HUES6 (cell line): Measurements from ENCODE around the gene DNMT3A.

Experiments
- H3K27ac ChIP-seq: 2 replicates; pipeline ENCODE4 v1.7.0; 2013; ENCODE audit warnings: low read depth, mild to moderate bottlenecking, low read length, inconsistent platforms
- H3K27me3 ChIP-seq: 2 replicates; pipeline ENCODE4 v1.6.1; 2013; ENCODE audit warnings: low read length; ENCODE audit not compliant: control insufficient read depth, insufficient read depth
- H3K36me3 ChIP-seq: 2 replicates; pipeline ENCODE4 v1.6.1; 2013; ENCODE audit warnings: low read length; ENCODE audit not compliant: control insufficient read depth, insufficient read depth
- H3K4me1 ChIP-seq: 2 replicates; pipeline ENCODE4 v1.6.1; 2013; ENCODE audit warnings: low read length; ENCODE audit not compliant: control insufficient read depth, insufficient read depth
- H3K4me3 ChIP-seq: 2 replicates; pipeline ENCODE4 v1.5.1; 2013; ENCODE audit warnings: low read depth, low read length
- H3K9ac ChIP-seq: one replicate; pipeline ENCODE4 v1.6.1; 2013; ENCODE audit warnings: mild to moderate bottlenecking, low read length
- H3K9me3 ChIP-seq: 2 replicates; pipeline ENCODE4 v1.6.1; 2013; ENCODE audit warnings: low read depth, low read length; ENCODE audit not compliant: control insufficient read depth, insufficient read depth

Gene DNMT3A

GRCh38 chr2:25341753-25342371 lies at the start of gene DNMT3A:
DNMT3A (minus strand) TSS chr2:25341925; CDS start chr2:25313984, 27,941 bp downstream.
- H3K4me1 ChIP-seq, result peaks cover 20% of the 10 kb centered on the region
- H3K9me3 ChIP-seq, result no peaks in the 10 kb centered on the region
- peak within 1 kb of the TSS; percentile 67 for H3K4me3 ChIP-seq
- peaks cover 28% of the 10 kb centered on the region for H3K27me3 ChIP-seq
- H3K27ac ChIP-seq, result no peak within 1 kb of the TSS
- no peak within 1 kb of the TSS for H3K9ac ChIP-seq
- no peaks in the 10 kb centered on the region for H3K36me3 ChIP-seq

- Histone ChIP-seq H3K9ac (no peak overlapping the region), H3K27me3 (no peaks in the 10 kb centered on the region), H3K4me3 (no peak overlapping the region), H3K4me1 (peaks cover 11% of the 10 kb centered on the region; the same call in 1 of the 2 replicates), H3K9me3 (no peaks in the 10 kb centered on the region), H3K36me3 (peaks cover 5% of the 10 kb centered on the region; the same call in 1 of the 2 replicates), H3K27ac (no peak overlapping the region)
These were observed 47.4 kb upstream of the DNMT3A start for GRCh38 chr2:25389161-25389560.

GRCh38 chr2:25388491-25388890 lies 46.8 kb upstream of the DNMT3A start:
- peaks cover 11% of the 10 kb centered on the region; the same call in 1 of the 2 replicates for H3K4me1 ChIP-seq
- no peak overlapping the region for H3K27ac ChIP-seq
- H3K4me3 ChIP-seq, result no peak overlapping the region
- no peak overlapping the region for H3K9ac ChIP-seq
- no peaks in the 10 kb centered on the region for H3K9me3 ChIP-seq
- H3K36me3 ChIP-seq, result peaks cover 5% of the 10 kb centered on the region; the same call in 1 of the 2 replicates
- no peaks in the 10 kb centered on the region for H3K27me3 ChIP-seq

GRCh38 chr2:25387876-25388449 lies 46.2 kb upstream of the DNMT3A start:
- Histone ChIP-seq H3K27ac (no peak overlapping the region), H3K27me3 (no peaks in the 10 kb centered on the region), H3K9ac (no peak overlapping the region)

GRCh38 chr2:25386971-25387875 lies 45.5 kb upstream of the DNMT3A start:
- H3K27ac ChIP-seq, result no peak overlapping the region
- peaks cover 5% of the 10 kb centered on the region; the same call in 1 of the 2 replicates for H3K36me3 ChIP-seq
- no peak overlapping the region for H3K9ac ChIP-seq
- no peaks in the 10 kb centered on the region for H3K27me3 ChIP-seq
- H3K9me3 ChIP-seq, result no peaks in the 10 kb centered on the region
- peaks cover 11% of the 10 kb centered on the region; the same call in 1 of the 2 replicates for H3K4me1 ChIP-seq
- no peak overlapping the region for H3K4me3 ChIP-seq

More at GRCh38 chr2:25387876-25388449, 46.2 kb upstream of the DNMT3A start:
- Histone ChIP-seq H3K4me3 (no peak overlapping the region), H3K9me3 (no peaks in the 10 kb centered on the region), H3K4me1 (peaks cover 11% of the 10 kb centered on the region; the same call in 1 of the 2 replicates), H3K36me3 (peaks cover 5% of the 10 kb centered on the region; the same call in 1 of the 2 replicates)

GRCh38 chr2:25385910-25386309 lies 44.2 kb upstream of the DNMT3A start:
- Histone ChIP-seq H3K27ac (no peak overlapping the region), H3K36me3 (peaks cover 5% of the 10 kb centered on the region; the same call in 1 of the 2 replicates), H3K4me3 (no peak overlapping the region), H3K4me1 (peaks cover 11% of the 10 kb centered on the region; the same call in 1 of the 2 replicates), H3K9me3 (no peaks in the 10 kb centered on the region), H3K27me3 (no peaks in the 10 kb centered on the region), H3K9ac (no peak overlapping the region)

GRCh38 chr2:25383806-25384205 lies 42.1 kb upstream of the DNMT3A start:
- no peak overlapping the region for H3K4me3 ChIP-seq
- H3K9ac ChIP-seq, result no peak overlapping the region
- no peak overlapping the region for H3K27ac ChIP-seq
- peaks cover 5% of the 10 kb centered on the region; the same call in 1 of the 2 replicates for H3K36me3 ChIP-seq
- H3K9me3 ChIP-seq, result peaks cover 2% of the 10 kb centered on the region; the same call in 1 of the 2 replicates
- no peaks in the 10 kb centered on the region for H3K27me3 ChIP-seq
- H3K4me1 ChIP-seq, result peaks cover 11% of the 10 kb centered on the region; the same call in 1 of the 2 replicates

- no peak overlapping the region for H3K27ac ChIP-seq
- no peaks in the 10 kb centered on the region for H3K36me3 ChIP-seq
- no peaks in the 10 kb centered on the region for H3K27me3 ChIP-seq
- peaks cover 3% of the 10 kb centered on the region; the same call in 1 of the 2 replicates for H3K9me3 ChIP-seq
- no peak overlapping the region for H3K9ac ChIP-seq
- H3K4me3 ChIP-seq, result no peak overlapping the region
- H3K4me1 ChIP-seq, result peaks cover 12% of the 10 kb centered on the region
These were observed 39.8 kb upstream of the DNMT3A start for GRCh38 chr2:25381502-25381901.

GRCh38 chr2:25380586-25381375 lies 39.1 kb upstream of the DNMT3A start:
- Histone ChIP-seq H3K4me1 (peaks cover 19% of the 10 kb centered on the region), H3K4me3 (no peak overlapping the region), H3K9ac (no peak overlapping the region), H3K9me3 (peaks cover 3% of the 10 kb centered on the region; the same call in 1 of the 2 replicates), H3K36me3 (no peaks in the 10 kb centered on the region), H3K27me3 (no peaks in the 10 kb centered on the region), H3K27ac (no peak overlapping the region)

- H3K4me1 ChIP-seq, result peaks cover 21% of the 10 kb centered on the region
- H3K9ac ChIP-seq, result no peak overlapping the region
- no peak overlapping the region for H3K4me3 ChIP-seq
- no peak overlapping the region for H3K27ac ChIP-seq
- H3K9me3 ChIP-seq, result peaks cover 3% of the 10 kb centered on the region; the same call in 1 of the 2 replicates
- H3K36me3 ChIP-seq, result no peaks in the 10 kb centered on the region
- no peaks in the 10 kb centered on the region for H3K27me3 ChIP-seq
These were observed 38.3 kb upstream of the DNMT3A start for GRCh38 chr2:25380023-25380422.
